ENCODE measurements around the gene APBA1. TPM values are rescaled to one million over a fixed set of nuclear protein-coding genes. Genes with fewer than 3 reads are reported as not detected.

APBA1 gene
- total RNA-seq, 1 experiment from 2014 or later = 1.8 TPM

- Mint-ChIP-seq H3K4me3 (no peak overlapping the region), H3K27me3 (ENCODE audit: low read depth) (peaks cover 71% of the 10 kb centered on the region), H3K9me3 (no peaks in the 10 kb centered on the region; a peak in 1 of 5 replicates), H3K4me1 (peaks cover 7 to 9% of the 10 kb centered on the region in 2 experiments), H3K27ac (no peak overlapping the region), H3K36me3 (ENCODE audit: insufficient read depth in 1 of 3, low read depth in 3 of 3) (no peaks in the 10 kb centered on the region)
- Histone ChIP-seq H3K9me3 (ENCODE audit: control insufficient read depth, low read depth, low read length) (no peaks in the 10 kb centered on the region), H4K20me1 (ENCODE audit: control insufficient read depth, insufficient read depth, insufficient read length) (no peaks in the 10 kb centered on the region), H3K79me1 (ENCODE audit: insufficient read depth, low read depth, low read length, poor library complexity, severe bottlenecking) (no peaks in the 10 kb centered on the region), H2BK20ac (ENCODE audit: low read depth, low read length, poor library complexity, severe bottlenecking) (no peak overlapping the region), H4K5ac (ENCODE audit: insufficient read length, low read depth, low read length) (no peak overlapping the region), H2BK5ac (ENCODE audit: insufficient read length, low read length) (no peak overlapping the region), H3K9ac (ENCODE audit: extremely low read depth, insufficient read length, low read length) (no peak overlapping the region), H2BK12ac (ENCODE audit: insufficient read length, low read depth, low read length) (no peak overlapping the region), H2AFZ (ENCODE audit: low read length) (no peak overlapping the region), H4K91ac (ENCODE audit: insufficient read length, low read depth, low read length) (no peak overlapping the region), H3K4ac (ENCODE audit: low read depth, low read length) (no peak overlapping the region), H3K23ac (ENCODE audit: insufficient read length, low read depth, low read length) (no peak overlapping the region), H3K56ac (ENCODE audit: insufficient read length, low read depth, low read length) (no peak overlapping the region), H2BK120ac (ENCODE audit: low read depth, low read length, poor library complexity, severe bottlenecking) (no peak overlapping the region), H3T11ph (ENCODE audit: low read length) (no peak overlapping the region), H2AK5ac (ENCODE audit: insufficient read length, low read length) (no peak overlapping the region), H3K23me2 (ENCODE audit: insufficient read length, low read depth, low read length, poor library complexity, severe bottlenecking) (no peaks in the 10 kb centered on the region), H2BK15ac (ENCODE audit: low read depth, low read length) (no peak overlapping the region), H3K27me3 (ENCODE audit: insufficient read depth, low read length) (peaks cover 30% of the 10 kb centered on the region), H3K4me2 (ENCODE audit: insufficient read depth, insufficient read length, low read length) (no peak overlapping the region), H4K8ac (replicated peaks; ENCODE audit: insufficient read length, low read depth, low read length) (no peak overlapping the region), H3K4me1 (ENCODE audit: insufficient read depth, low read length) (no peaks in the 10 kb centered on the region; the same call in 1 of the 2 replicates), H3K14ac (ENCODE audit: insufficient read depth, low read length) (no peak overlapping the region), H3K18ac (ENCODE audit: insufficient read length, low read depth, low read length) (no peak overlapping the region), H3K79me2 (ENCODE audit: insufficient read depth, low read length) (no peaks in the 10 kb centered on the region), H3K27ac (ENCODE audit: insufficient read length, low read depth, low read length) (no peak overlapping the region)
- TF ChIP-seq, protein P1, sequence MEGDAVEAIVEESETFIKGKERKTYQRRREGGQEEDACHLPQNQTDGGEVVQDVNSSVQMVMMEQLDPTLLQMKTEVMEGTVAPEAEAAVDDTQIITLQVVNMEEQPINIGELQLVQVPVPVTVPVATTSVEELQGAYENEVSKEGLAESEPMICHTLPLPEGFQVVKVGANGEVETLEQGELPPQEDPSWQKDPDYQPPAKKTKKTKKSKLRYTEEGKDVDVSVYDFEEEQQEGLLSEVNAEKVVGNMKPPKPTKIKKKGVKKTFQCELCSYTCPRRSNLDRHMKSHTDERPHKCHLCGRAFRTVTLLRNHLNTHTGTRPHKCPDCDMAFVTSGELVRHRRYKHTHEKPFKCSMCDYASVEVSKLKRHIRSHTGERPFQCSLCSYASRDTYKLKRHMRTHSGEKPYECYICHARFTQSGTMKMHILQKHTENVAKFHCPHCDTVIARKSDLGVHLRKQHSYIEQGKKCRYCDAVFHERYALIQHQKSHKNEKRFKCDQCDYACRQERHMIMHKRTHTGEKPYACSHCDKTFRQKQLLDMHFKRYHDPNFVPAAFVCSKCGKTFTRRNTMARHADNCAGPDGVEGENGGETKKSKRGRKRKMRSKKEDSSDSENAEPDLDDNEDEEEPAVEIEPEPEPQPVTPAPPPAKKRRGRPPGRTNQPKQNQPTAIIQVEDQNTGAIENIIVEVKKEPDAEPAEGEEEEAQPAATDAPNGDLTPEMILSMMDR (conservative IDR thresholded peaks at IDR 0.05) = no peak
- DNase-seq = no peak
Measured at GRCh38 chr9:69584759-69585158, 87.4 kb downstream of the APBA1 start.

Data from H9 (cell line).